GM19455 (cell line): ENCODE measurements around the gene GMPR.

Experiments used
- ATAC-seq: cut with Tn5 transposase; IDR thresholded peaks from one replicate; pipeline ENCODE4 v1.9.1; 2021; ENCODE audit not compliant: unreplicated experiment

Gene GMPR

DNA sequence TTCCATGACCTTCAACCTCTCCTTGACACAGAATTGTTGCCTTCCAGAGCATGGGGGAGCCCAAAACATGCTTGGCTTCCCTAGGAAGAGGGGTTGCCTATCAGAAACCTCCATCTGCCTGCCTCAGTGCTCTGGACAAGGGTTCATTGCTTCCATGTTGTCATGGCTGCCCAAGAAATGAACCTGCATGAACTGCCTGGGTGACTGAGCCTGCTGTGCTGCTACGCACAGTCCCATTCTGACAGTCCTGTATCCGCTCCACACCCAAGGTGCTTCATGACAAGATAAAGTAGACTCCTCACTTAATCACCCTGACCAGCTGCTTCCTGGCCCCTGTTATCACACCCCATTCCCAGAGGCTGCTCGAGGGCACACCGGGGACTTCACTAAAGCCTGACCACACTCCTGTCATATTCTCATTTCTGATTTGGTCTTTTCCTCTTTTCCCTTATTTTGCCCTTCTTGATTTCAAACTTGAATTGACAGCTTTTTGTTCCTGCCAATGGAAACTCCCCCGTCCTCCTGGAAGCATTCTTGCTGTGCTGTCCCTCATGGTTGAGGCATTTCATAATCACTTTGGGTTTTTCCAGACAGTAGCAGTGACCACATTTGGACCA is 31.9 kb downstream of the GMPR start:
- ATAC-seq = no peak

DNA sequence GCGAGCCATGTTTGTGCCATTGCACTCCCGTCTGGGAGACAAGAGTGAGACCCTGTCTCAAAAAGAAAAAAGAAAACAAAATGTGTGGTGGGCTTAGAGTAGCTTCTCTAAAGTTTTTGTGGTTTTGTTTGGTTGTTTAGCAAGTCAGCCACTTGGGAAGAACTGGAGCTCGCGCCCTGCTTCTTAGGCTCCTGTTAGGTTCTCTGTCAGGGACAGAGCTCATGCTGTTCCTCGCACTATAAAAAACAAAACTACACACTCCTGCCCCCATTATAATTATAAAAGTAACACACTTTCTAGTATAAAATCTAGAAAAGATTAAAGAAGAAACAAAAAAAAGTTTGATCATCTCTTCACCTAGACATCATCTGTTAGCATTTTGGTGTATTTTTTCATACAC is 33.0 kb downstream of the GMPR start:
- ATAC-seq = no peak

DNA sequence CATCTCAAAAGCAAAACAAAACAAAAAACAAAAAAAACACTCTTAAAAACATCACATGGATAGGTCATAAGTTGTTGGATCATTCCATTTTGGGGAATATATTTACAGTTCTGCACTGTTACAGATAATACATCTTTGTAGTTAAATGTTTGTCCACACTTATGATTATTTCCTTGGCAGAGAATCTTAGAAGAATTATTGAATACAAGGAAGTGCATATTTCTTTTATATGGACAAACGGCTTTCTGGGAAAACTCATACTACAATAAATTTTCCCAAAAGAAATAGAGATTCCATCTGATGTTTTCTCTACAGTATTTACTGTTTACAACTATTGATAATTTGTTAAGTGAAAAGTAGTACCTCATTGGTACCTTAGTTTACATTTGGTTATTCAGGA is 33.8 kb downstream of the GMPR start:
- ATAC-seq = no peak

DNA sequence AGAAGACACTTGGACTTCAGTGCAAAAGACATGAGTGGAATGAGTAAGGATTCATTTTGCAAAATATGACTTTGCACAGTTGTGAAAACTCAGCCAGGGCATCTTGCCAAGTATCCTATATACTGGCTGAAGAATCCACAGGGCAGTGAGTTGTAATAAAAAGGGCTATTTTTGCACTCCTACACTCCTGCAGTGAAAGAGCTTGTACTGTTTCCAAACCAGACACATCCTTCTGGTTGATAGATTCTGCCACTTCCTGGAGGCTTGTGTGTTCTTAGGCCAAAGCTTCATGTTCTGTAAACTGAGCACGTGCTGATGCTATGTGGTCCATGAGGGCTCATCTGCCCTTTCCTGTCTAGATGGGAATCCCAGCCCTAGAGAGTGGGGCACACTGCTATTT is 34.9 kb downstream of the GMPR start:
- no peak for ATAC-seq

DNA sequence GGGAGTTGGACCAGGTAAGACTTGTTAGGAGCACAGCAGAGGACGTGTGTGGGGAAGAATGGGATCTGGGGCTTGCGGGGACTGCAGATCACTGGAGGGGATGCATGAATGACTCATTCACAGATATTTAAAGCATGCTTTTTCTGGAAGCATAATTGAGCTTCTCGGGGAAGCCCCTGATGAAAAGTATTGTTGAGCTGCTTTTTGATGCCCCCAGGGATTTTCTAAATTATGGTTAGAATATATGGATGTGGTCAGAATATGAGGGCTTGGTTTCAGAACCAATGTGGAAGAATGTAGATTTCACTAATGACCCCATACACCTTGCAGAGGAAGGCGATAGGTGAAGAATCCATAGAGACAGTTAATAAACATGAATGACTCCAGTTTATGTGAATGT is 36.1 kb downstream of the GMPR start:
- no peak for ATAC-seq

DNA sequence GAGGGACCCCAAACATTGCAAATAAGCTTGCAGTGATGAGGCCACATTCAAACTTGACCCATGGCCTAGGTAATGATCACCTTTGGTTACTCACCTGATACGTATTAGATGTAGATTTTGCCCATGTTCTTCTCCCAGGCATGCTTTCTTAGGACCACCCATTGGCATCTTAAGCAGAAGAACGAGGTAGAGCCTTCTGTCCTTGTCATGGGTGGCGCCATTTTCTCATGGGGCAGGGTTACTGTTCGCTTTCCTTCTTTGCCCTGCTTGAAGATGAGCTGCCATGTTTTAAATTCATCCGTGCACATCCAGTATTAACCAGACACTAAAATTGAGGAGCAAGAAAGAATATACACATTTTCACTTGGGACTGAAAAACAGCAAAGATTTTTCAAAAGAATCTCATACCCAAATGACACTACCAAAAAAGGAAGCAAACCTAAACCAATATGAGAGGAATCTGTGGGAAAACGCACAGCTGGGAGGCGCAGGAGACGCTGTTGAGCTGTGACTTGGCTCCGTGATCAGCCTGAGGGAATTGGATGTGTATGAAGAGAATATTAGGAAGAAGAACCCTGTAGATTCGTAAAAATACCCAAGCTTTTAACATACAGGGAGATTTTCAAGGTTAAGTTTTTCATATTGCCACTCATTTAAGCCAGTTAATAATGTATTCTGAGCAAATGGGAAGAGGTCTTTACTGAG is 36.6 kb downstream of the GMPR start:
- ATAC-seq = no peak

DNA sequence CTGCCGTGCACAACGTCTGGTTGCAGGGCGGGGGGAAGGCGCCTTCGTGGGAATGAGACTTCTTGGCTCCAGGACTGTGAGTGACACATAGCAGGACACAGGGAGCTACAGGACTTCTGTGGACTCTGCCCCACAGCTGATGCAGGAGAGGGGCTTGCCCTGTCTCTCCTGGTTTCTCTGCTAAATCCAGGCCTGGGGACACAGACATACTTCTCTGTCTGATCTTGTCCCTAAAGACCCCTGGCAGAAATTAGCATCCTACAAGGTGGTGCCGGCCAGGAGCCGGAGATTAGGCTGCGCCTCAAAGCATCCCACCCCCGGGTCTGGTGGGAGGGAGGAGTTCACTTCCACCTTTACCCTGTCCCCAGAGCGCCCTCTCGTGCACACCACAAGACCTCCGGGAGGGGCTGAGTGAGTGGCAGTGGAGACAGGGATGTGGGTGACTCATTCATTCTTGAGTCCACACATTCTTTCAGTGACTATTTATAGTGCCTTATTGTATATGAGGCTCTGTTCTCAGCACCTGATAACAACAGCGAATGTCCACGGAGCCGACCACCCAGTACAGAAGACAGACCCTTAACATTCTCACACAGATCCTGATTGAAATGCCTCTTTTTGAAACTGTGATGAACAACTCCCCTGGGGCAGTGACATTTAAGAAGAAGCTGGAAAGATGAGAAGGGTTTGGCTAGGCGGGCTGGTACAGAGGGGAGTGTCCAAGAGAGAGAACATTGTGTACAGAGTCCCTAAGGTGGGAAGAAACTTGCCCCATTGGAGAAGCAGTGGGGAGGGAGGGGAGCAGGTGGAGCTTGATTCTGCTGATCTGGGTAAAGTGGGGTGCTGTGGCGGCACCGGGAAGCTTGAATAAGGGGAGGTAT is 39.0 kb downstream of the GMPR start:
- ATAC-seq = no peak

DNA sequence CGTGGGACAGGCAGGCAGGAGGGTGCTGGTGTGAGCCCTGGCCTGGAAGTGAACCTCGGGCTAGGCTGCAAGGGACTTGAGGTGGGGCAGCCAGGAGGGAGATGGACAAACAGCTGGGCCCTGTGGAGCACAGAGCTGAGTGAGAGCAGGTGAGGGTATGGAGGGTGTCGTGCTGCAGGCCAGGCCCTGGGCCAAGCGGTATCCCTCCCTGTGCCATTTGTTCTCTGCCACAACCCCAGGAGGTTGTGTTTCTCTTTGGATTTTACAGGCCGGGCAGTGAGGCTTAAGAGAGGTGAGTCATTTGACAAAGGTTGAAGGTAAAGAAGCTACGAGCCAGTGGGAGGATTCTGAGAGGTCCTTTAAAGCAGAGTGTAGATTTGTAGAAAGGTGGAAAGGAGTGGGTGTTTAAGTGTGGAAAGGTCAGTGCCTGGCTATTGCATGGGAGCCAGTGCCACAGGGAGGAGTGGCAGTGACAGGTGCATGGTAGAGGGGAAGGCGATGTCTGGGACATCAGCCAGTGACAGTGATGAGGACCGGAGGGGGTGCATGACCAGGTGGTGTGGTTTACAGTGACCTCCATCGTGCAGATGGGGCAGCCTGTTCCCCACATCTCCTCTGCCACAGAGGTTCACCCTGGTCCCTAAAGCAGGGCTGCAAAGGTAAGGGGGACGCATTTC is 39.8 kb downstream of the GMPR start:
- no peak for ATAC-seq

DNA sequence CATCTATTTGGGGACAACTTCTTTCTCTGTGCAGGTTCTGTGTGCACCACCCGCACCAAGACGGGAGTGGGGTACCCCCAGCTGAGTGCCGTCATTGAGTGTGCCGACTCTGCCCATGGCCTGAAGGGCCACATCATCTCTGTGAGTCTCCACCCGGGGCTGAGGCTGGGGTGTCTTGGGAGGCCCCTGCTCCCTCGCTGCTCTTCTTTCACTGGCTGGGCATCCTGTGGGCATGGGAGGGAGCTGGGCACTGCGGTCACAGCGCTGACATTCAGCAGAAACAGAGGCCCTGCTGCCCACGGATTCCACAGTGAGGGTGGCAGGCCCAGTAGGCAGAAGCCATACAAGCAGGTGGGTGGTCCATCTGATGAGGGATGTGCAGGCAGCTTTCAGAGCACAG is 40.4 kb downstream of the GMPR start:
- ATAC-seq = no peak

DNA sequence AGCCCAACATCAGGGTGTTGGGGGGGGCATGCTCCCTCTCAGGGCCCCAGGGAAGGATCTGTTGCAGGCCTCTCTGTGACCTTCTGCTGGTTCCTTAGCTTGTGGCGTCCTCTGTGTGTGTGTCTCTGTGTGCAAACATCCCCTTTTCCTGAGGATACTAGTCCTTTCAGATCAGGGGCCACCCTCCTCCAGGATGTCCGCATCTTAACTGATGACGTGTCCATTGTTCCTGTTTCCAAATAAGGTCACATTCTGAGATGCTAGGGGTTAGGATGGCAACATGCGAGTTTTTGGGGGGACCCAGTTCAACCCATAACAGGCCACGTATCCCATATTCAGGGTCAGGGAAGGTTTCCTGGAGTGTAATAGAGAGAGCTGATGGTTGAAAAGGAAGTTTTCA is 40.9 kb downstream of the GMPR start:
- no peak for ATAC-seq

DNA sequence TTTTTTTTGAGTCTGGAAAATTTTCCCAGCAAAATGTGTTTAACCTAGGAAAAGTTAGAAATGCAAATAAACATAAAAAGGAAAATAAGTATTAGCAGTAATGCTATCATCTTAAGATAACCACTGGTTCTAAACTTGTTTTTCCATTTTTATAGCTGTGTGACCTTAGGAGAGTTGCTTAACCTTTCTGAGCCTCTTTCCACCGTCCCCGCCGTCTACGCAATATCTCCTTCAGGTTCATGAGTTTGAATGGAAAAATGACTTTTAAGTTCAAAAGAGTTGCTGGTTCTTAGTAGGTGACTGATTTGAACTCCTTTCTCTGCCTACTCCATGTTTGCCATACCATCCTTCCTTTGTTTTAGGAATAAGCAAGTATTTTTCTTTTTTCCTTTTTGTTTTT is 44.0 kb downstream of the GMPR start:
- no peak for ATAC-seq

DNA sequence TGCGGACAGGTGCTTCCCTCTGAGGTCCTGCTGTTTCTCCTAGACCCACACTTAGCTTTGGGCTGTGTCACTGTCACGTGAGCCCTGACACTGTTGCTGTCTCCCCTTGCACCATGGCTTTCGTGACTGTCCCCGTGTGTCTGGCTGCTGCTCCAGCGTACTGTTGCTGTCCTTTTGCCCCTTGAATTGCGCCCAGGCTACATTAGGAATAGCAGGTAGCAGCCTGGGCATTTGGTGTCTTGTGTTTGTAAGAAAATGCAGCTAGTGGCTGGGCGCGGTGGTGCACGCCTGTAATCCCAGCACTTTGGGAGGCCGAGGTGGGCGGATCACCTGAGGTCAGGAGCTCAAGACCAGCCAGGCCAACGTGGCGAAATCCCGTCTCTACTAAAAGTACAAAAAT is 46.1 kb downstream of the GMPR start:
- ATAC-seq = no peak

DNA sequence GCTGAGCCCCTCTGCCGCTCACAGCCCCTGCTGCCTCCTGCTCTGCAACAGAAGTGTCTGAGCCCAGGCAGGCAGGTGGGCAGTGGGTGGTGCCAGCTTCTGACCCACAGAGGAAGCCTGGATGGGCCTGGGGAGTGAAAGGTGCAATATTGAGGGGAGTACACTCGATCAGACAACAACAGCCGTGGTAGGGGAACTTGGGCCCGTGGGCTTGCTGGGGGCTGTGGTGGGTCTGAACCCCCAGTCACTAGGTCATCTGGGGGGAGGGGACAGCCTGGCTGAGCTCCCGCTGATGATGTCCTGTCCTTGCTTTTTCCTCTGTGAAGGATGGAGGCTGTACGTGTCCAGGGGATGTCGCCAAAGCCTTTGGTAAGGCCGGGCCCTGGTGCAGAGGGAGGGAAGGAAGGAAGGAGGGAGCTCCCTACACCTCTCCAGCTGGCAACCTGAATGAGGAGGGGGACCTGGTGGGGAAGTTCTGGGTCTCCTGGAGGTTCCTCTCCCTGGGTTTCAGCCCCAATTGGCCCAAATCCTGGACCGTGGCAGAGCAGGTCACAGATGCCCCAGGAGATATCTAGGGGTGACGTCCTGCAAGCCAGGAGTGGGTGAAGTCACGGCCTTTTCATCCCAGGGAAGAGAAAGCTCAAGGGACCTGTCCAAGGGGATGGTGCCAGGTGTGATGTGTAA is 47.2 kb downstream of the GMPR start:
- no peak for ATAC-seq

DNA sequence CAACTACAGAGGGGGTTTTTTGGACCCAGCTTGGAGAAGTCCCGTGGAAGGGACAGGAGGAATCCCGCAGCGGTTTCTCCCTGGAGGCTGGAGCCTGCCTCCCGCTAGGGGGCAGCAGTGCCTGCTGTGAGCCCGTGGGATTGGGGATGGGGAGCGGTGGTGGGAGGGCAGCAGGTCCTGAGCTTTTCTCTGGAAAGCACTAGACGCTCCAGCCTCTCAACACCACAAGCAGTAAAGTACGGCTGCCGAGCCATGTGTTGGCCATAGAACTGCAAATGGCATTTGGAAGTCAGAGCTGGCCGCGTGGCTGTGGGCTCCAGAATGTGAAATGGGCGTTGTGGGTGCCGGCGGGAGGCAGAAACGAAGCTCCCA is 47.8 kb downstream of the GMPR start:
- no peak for ATAC-seq

DNA sequence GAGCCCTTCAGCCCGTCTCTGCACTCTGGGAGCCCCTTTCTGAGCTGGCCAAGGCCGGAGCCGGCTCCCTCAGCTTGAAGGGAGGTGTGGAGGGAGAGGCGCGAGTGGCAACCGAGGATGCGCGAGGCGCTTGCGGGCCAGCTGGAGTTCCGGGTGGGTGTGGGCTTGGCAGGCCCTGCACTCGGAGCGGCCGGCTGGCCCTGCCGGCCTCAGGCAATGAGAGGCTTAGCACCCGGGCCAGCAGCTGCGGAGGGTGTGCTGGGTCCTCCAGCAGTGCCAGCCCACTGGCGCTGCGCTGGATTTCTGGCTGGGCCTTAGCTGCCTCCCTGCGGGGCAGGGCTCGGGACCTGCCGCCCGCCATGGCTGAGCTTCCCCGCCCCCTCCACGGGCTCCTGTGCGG is 49.8 kb downstream of the GMPR start:
- no peak for ATAC-seq

DNA sequence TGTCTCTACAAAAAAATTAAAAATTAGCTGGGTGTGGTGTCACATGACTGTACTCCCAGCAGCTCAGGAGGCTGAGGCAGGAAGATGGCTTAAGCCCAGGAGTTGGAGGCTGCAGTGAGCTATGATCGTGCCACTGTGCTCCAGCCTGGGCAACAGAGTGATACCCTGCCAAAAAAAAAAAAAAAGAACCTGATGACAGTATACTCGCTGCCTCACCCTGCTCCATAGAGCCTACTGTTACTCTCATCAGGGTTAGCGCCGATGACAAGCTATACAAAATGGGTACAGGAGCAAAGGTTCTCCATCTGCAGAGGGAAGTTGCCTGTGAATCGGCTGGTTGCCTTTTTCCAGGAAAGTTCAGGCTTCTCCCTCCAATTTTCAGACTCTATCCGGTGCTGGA is 53.4 kb downstream of the GMPR start:
- no peak for ATAC-seq

DNA sequence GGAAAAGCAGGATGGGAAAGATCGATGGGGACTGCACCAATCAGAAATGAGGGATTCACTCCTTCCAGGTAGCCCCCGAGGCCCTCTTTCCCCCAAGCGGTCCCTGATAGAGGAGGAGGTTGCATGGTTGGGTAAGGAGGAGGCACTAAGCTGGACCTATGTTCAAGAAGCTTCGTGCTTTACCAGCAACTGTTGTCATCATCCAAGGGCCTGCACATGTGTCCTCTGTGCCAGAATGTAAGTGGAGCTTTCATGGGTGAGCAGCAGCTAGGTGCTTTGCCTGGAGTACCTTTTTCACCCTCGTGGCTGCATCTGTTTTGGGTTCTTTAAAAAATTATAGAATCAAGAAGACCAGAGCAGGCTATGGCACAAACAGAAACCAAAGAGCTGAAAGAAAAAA is 54.0 kb downstream of the GMPR start:
- no peak for ATAC-seq

DNA sequence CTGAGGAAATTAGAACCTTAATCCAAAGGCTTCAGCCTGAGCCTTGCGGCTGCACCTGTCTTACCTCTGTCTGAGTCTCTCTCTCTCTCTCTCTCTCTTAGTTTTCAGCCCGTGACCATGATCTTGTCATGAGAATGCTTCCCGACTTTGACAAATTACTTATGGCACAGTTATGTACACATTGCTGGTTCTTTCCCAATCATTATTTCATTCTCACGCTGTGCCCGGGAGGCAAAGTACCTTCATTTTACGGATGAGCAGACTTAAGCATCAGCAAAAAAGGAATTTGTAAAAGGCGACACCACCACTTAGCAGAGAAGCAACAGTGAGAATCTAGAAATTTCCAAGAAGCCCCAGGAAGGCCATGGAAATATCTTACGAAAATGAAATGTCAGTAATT is 54.6 kb downstream of the GMPR start:
- no peak for ATAC-seq

DNA sequence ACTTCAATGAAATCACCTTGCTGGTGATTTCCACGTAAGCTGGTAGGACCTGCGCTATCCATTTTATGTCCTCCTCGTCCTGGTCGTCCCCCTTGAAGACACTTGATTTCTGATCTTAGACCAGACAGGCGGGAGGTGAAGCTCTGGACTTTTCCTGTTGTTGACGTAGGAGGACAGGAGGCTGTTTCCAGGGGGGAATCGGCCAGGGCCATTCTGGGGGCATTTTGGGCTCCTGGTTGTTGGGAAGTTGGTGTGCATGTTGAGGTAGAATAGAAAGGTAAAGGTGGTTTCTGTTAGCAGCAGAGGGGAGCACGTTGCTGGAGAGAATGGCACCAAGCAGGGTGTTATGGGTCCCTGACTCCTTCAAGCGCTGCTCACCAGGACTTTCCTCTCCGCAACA is 56.0 kb downstream of the GMPR start:
- ATAC-seq = no peak

DNA sequence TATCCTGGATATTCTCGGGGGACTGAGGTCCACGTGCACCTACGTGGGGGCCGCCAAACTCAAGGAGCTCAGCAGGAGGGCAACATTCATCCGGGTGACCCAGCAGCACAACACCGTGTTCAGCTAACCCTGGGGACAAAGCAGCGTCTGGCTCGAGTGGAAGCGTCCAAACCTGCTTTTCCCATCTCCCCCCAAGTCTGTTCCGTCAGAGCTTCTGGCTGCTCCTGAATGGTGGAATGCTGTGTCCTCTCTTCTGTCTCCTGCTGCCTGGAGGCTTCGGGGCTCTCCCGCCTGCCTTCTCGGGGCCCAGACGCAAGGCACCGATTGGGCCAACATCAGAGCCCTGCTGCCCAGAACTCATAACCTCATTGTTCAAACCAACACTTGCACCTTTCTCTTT is 56.7 kb downstream of the GMPR start:
- no peak for ATAC-seq

DNA sequence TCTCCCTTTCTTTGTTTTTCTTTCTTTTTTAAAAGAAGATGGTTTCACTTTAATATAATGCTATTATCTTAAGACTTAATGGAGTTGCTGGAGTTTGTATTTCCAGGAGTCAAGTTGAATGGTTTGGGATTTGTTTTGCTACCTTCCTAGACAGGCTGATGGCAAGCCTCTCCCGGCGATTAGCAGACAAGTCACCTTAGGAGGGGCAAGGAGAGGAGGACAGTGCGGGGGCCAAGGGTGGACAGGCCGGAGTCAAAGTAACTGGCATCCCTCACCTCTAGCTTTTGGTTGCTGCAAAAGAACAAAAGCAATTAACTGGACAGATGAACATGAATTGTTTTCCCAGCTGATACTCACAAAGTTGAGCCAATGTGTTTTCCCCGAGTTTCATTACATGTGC is 57.1 kb downstream of the GMPR start:
- ATAC-seq = no peak
